GM12872 (cell line): Measurements from ENCODE around the gene PRKAG2.

ENCODE experiments used
- TF ChIP-seq, protein P1 (sequence below): IDR thresholded peaks from 3 replicates; pipeline ENCODE4 v1.5.1; 2011; ENCODE audit warnings: low read depth, mild to moderate bottlenecking, low read length, moderate library complexity; ENCODE audit not compliant: insufficient read depth

Gene PRKAG2

DNA sequence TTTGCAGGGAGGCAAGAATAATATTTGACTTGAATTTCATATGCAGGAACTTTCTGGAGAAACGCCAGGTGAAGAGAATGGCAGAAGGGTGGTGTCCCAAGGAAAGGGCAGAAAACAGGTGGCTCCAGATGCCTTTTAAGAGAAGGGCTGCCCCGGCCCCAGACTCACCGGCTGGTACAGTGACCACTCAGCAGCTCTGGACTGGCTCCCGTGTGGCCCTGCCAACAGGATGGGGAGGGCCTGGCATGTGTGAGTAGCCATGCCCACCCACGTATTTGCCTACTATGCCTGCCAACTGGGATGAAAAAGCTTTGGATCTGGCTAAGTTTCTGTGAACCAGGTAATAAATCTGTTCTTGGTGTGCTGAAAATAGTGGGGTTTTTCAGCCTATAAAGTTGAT lies 159.5 kb downstream of the PRKAG2 start:
- TF ChIP-seq, protein P1, sequence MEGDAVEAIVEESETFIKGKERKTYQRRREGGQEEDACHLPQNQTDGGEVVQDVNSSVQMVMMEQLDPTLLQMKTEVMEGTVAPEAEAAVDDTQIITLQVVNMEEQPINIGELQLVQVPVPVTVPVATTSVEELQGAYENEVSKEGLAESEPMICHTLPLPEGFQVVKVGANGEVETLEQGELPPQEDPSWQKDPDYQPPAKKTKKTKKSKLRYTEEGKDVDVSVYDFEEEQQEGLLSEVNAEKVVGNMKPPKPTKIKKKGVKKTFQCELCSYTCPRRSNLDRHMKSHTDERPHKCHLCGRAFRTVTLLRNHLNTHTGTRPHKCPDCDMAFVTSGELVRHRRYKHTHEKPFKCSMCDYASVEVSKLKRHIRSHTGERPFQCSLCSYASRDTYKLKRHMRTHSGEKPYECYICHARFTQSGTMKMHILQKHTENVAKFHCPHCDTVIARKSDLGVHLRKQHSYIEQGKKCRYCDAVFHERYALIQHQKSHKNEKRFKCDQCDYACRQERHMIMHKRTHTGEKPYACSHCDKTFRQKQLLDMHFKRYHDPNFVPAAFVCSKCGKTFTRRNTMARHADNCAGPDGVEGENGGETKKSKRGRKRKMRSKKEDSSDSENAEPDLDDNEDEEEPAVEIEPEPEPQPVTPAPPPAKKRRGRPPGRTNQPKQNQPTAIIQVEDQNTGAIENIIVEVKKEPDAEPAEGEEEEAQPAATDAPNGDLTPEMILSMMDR, result no peak

DNA sequence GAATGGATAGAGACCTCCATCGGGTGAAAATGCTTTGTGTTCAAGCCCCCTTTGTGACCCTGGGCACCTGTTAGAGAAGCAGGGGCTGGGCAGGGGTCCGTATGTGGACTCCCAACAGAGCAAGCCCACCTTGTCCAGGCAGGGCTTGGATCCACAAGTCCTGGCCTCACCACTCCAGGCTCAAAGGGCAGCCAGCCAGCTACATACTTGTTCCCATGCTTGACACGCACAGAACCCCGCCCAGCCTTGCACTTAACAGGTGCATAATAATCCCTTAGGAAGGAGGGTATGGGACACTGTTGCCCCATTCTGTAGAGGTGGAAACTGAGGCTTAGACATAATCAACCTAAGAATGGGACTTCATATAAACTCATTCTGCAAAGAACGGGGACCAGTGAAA lies 160.6 kb downstream of the PRKAG2 start:
- TF ChIP-seq, protein P1, result no peak

DNA sequence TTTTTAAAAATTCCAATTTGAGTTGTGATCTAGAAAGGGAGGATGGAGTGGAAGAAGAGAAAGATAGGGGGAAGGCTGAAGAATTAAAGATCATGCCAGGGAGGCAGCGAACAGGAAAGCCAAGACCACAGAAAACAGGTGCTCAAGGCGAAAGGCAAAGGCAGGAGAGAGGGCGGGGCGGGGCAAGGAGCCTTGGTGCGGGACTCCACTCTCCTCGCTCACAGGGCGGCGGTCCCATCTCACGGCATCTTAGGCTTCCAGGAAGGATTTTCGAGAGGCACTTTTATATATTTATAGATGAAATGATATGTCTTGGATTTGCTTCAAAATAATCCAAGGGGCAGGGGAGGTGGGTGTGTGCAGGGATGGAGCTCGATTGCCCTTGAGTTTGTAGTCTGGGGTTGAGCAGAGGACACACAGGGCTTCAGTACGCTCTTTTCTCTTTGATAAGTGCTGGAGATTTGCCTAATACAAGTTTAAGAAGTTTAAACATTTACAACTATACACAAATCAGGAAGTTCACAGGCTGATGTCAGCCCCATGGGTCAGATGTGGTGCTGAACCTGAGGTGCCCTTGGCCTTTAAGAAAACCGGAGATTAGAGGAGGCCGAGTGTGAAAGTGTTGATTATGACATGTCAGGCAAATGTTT lies 161.1 kb downstream of the PRKAG2 start:
- TF ChIP-seq, protein P1, result no peak

DNA sequence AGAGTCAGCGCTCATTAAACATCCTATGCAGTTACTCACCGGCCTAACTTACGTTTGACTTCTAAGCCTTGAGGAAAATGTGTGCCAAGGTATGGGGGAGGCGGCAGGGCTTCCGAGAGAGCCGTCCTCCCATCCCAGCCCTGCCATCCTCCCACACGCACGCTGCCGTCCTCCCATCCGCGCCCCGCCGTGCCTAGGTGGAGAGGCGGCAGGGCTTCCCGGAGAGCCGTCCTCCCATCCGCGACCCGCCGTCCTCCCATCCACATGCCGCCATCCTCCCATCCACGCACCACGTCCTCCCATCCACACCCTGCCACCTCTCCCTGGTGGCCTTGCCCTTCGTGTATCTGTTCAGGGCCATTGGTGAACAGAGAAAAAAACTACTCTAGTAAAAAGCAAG lies 162.7 kb downstream of the PRKAG2 start:
- TF ChIP-seq, protein P1, result no peak

DNA sequence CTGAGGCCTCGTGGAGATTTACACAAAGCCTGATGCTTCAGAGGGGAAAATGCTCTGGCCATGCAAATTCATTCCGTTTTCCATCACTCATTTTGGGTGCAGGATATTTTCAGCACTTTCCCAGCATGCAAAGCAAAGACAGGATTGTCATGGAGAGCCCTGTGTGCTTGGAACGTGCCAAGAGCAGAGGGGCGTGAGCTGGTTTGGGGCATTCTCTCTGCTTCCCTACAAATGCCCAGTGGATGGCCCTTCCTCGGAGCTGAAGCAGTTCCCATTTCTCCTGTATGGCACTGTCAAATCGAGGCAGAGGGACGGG lies 164.1 kb downstream of the PRKAG2 start:
- TF ChIP-seq, protein P1, result no peak

DNA sequence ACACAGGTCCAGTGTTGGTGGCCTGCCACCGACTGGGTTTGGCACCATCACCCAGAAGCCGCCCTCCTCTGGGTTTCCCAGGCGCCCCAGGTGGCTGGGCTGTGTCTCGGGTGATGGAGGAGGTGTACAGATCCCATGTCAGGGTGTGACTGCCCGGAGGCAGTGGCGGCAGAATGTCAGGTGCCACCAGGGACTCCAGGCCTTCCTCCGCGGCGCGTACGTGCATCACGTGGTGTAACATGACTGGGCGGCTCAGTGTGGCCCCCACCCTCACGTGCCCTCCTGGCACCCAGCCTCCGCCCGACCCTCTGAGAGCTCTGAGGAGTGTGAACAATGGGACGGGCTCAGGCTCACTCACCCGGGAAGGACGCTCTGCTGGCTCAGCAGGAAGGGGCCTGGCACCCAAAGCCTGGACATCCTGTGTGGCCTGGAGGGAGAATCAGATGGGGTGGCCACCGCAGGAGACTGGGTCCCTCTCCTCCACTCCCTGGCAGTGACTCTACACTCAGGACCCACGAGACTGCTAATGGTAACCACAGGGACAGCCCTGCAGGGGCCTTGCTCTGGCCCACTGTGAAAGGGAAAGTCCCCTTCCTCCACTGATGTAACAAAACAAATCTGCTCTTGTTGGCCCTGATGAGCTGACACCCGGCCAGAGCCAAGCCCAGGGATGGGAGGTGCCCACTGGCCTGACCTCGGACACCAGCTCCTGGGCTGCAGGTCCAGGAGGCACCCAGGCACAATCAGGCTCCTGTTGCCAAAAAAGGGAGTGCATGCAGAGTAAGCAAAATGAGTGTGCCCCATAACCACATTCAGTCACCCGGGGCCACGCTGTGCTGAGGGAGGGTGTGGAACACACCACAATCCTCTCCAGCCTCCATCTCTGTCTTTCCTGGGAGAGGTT lies 164.8 kb downstream of the PRKAG2 start:
- TF ChIP-seq, protein P1, result no peak

DNA sequence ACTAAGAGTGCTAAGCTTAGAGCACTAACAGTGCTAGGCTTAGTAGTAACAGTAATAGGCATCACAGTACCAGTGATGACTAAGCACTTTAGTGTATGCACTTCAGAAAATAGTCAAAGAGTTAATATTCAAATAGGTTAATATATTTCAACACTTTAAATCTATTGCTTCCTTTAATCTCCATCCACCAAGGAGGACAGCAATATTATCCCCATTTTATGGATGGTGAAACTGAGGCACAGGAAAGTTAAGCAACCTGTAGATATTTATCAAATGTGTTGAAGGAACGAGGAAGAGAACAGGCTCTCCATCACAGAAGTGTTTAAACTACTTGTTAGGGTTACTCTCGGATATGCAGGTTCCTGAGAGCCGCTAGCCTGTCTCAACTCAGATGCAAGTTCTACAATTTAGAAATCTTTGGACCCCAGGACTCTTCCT lies 165.5 kb downstream of the PRKAG2 start:
- TF ChIP-seq, protein P1, result no peak
